ENCODE results near the gene ZNF692. TPM values are rescaled to one million over a fixed set of nuclear protein-coding genes. Genes with fewer than 3 reads are reported as not detected.
A peak's percentile ranks its signal among the peaks of the same experiment; 100 is the strongest.

The ZNF692 gene
- total RNA-seq, 1 experiment from 2014 or later, result 48.5 TPM

- POLR2A ChIA-PET, result no interaction called here
These were observed 3.8 kb upstream of the ZNF692 start for GRCh38 chr1:248862695-248862997.

DNA sequence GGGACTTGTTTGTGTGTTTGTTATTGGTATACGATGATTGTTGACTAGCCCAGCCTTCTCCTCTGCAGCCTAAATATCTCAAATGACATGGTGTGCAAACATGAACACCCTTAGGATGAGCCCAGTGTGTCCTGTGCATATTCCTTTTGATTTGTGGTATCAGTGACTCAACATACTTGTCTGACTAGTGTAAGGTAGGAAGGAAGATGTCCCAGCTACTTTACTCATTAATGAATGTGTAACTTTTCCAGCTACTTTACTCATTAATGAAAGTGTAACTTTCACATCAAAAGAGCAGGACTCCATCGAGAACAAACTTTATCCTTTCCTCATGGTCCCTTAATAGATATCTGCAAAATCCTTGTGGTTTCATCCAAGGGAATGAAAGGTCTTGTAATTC is 2.7 kb upstream of the ZNF692 start:
- H3K27ac Mint-ChIP-seq (ENCODE audit: unreplicated experiment), result no peak overlapping the region
- intact Hi-C loops (cut with micrococcal nuclease; ENCODE audit: unreplicated experiment), result no loop called here
- TF ChIP-seq, protein P1, sequence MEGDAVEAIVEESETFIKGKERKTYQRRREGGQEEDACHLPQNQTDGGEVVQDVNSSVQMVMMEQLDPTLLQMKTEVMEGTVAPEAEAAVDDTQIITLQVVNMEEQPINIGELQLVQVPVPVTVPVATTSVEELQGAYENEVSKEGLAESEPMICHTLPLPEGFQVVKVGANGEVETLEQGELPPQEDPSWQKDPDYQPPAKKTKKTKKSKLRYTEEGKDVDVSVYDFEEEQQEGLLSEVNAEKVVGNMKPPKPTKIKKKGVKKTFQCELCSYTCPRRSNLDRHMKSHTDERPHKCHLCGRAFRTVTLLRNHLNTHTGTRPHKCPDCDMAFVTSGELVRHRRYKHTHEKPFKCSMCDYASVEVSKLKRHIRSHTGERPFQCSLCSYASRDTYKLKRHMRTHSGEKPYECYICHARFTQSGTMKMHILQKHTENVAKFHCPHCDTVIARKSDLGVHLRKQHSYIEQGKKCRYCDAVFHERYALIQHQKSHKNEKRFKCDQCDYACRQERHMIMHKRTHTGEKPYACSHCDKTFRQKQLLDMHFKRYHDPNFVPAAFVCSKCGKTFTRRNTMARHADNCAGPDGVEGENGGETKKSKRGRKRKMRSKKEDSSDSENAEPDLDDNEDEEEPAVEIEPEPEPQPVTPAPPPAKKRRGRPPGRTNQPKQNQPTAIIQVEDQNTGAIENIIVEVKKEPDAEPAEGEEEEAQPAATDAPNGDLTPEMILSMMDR (IDR thresholded peaks at IDR 0.05; ENCODE audit: insufficient read depth in 1 of 2, low read depth in 1 of 2, low read length in 1 of 2, severe bottlenecking in 1 of 2, unreplicated experiment in 1 of 2), result no peak
- no peaks in the 10 kb centered on the region for H3K27me3 Mint-ChIP-seq (ENCODE audit: insufficient read depth, unreplicated experiment)
- no TSS peak for BruUV-seq (replicated peaks)
- no peaks in the 10 kb centered on the region for H3K9me3 ChIP-seq
- no peaks in the 10 kb centered on the region for H3K36me3 ChIP-seq (ENCODE audit: control insufficient read depth, insufficient read depth, low read length)
- H3K36me3 Mint-ChIP-seq (ENCODE audit: insufficient read depth, unreplicated experiment), result peaks cover 21% of the 10 kb centered on the region
- no peaks in the 10 kb centered on the region for H3K27me3 ChIP-seq (replicated peaks; ENCODE audit: control insufficient read depth, insufficient read depth, low read length)
- ChIA-PET CTCF (interaction anchor here (0.6 kb wide), 1 partner anchor 19 kb away, joined by 5 read pairs; no protein-coding TSS in a partner anchor), POLR2A (no interaction called here)
- H3K9me3 Mint-ChIP-seq (ENCODE audit: unreplicated experiment), result no peaks in the 10 kb centered on the region
- DNase-seq, result no peak
- H3K4me3 ChIP-seq (ENCODE audit: low read depth, low read length), result no peak overlapping the region
- peaks cover 25% of the 10 kb centered on the region for H3K4me1 ChIP-seq
- H3K4me1 Mint-ChIP-seq (ENCODE audit: low read depth, unreplicated experiment), result peaks cover 16% of the 10 kb centered on the region
- no peak overlapping the region for H3K4me3 Mint-ChIP-seq (ENCODE audit: unreplicated experiment)

More at GRCh38 chr1:248862695-248862997, 3.8 kb upstream of the ZNF692 start:
- no peaks in the 10 kb centered on the region for H3K36me3 ChIP-seq (ENCODE audit: control insufficient read depth, insufficient read depth, low read length)
- Mint-ChIP-seq H3K4me3 (ENCODE audit: unreplicated experiment) (peak overlapping the region; percentile 67), H3K27ac (ENCODE audit: unreplicated experiment) (no peak overlapping the region), H3K27me3 (ENCODE audit: insufficient read depth, unreplicated experiment) (no peaks in the 10 kb centered on the region), H3K4me1 (ENCODE audit: low read depth, unreplicated experiment) (peaks cover 16% of the 10 kb centered on the region), H3K9me3 (ENCODE audit: unreplicated experiment) (no peaks in the 10 kb centered on the region), H3K36me3 (ENCODE audit: insufficient read depth, unreplicated experiment) (peaks cover 20% of the 10 kb centered on the region)
- DNase-seq, result no peak
- CTCF ChIA-PET, result interaction anchor here (0.7 kb wide), 1 partner anchor 12 kb away, joined by 3 read pairs; no protein-coding TSS in a partner anchor
- H3K4me1 ChIP-seq, result peaks cover 16% of the 10 kb centered on the region
- TF ChIP-seq, protein P1 (IDR thresholded peaks at IDR 0.05; ENCODE audit: insufficient read depth in 1 of 2, low read depth in 1 of 2, low read length in 1 of 2, severe bottlenecking in 1 of 2, unreplicated experiment in 1 of 2), result no peak
- intact Hi-C loops (cut with micrococcal nuclease; ENCODE audit: unreplicated experiment), result no loop called here
- no peaks in the 10 kb centered on the region for H3K27me3 ChIP-seq (replicated peaks; ENCODE audit: control insufficient read depth, insufficient read depth, low read length)
- H3K4me3 ChIP-seq (ENCODE audit: low read depth, low read length), result peak overlapping the region; percentile 51
- no TSS peak for BruUV-seq (replicated peaks)
- no peaks in the 10 kb centered on the region for H3K9me3 ChIP-seq

DNA sequence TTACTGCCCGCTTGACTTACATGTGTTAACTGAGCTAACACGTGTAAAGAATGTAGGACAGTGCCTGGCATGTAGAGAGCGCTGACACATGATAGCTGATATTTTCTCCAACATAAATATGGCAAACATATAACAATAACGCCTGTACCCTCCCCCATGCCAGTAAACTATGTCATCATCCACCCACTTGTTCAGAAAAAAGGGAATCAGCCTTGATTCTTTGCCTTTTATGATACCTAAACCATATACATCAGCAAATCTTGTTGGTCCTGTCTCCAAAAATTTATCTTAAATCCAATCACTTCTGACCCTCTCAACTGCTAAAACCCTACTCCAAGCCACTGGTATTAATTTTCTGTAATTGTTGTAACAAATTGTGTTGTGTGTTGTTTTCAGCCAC is 1.1 kb upstream of the ZNF692 start:
- Mint-ChIP-seq H3K4me3 (ENCODE audit: unreplicated experiment) (peak overlapping the region; percentile 91), H3K4me1 (ENCODE audit: low read depth, unreplicated experiment) (peaks cover 16% of the 10 kb centered on the region), H3K27ac (ENCODE audit: unreplicated experiment) (peak overlapping the region; percentile 87), H3K27me3 (ENCODE audit: insufficient read depth, unreplicated experiment) (no peaks in the 10 kb centered on the region), H3K36me3 (ENCODE audit: insufficient read depth, unreplicated experiment) (peaks cover 21% of the 10 kb centered on the region), H3K9me3 (ENCODE audit: unreplicated experiment) (no peaks in the 10 kb centered on the region)
- Histone ChIP-seq H3K4me3 (ENCODE audit: low read depth, low read length) (no peak overlapping the region), H3K9me3 (no peaks in the 10 kb centered on the region), H3K27me3 (replicated peaks; ENCODE audit: control insufficient read depth, insufficient read depth, low read length) (no peaks in the 10 kb centered on the region), H3K4me1 (peaks cover 25% of the 10 kb centered on the region), H3K36me3 (ENCODE audit: control insufficient read depth, insufficient read depth, low read length) (no peaks in the 10 kb centered on the region; the same call in 1 of the 2 replicates)
- TF ChIP-seq, protein P1 (IDR thresholded peaks at IDR 0.05; ENCODE audit: insufficient read depth in 1 of 2, low read depth in 1 of 2, low read length in 1 of 2, severe bottlenecking in 1 of 2, unreplicated experiment in 1 of 2), result no peak
- no TSS peak for BruUV-seq (replicated peaks)
- POLR2A ChIA-PET, result interaction anchor here (3.5 kb wide), 1 partner anchor 21 kb away, joined by 38 read pairs; the partner anchor contains the start of gene ZNF672
- DNase-seq, result no peak
- CTCF ChIA-PET, result interaction anchor here (2.1 kb wide), 1 partner anchor 14 kb away, joined by 19 read pairs; no protein-coding TSS in a partner anchor
- intact Hi-C loops (cut with micrococcal nuclease; ENCODE audit: unreplicated experiment), result no loop called here
